ENCODE data around the gene TBRG1.

TBRG1 gene

GRCh38 chr11:124612045-124612444, 10.6 kb upstream of the TBRG1 start:
- Histone ChIP-seq H3K4me1 (ENCODE audit: control insufficient read depth in 2 of 2, insufficient read depth in 2 of 2, low read length in 2 of 2) (no peaks in the 10 kb centered on the region), H3K36me3 (ENCODE audit: control insufficient read depth in 2 of 2, insufficient read depth in 2 of 2, low read length in 2 of 2) (no peaks in the 10 kb centered on the region), H3K9ac (ENCODE audit: low read depth in 1 of 2, low read length in 2 of 2) (no peak overlapping the region), H3K9me3 (ENCODE audit: control insufficient read depth in 2 of 2, low read length in 2 of 2) (no peaks in the 10 kb centered on the region), H3K4me3 (ENCODE audit: low read length in 2 of 2) (no peak overlapping the region), H3K27ac (ENCODE audit: low read depth in 2 of 2, low read length in 2 of 2) (no peak overlapping the region), H3K27me3 (ENCODE audit: control insufficient read depth in 2 of 2, insufficient read depth in 2 of 2, low read length in 2 of 2) (no peaks in the 10 kb centered on the region)

- Histone ChIP-seq H3K27me3 (ENCODE audit: control insufficient read depth in 2 of 2, insufficient read depth in 2 of 2, low read length in 2 of 2) (no peaks in the 10 kb centered on the region), H3K9ac (ENCODE audit: low read depth in 1 of 2, low read length in 2 of 2) (no peak overlapping the region), H3K9me3 (ENCODE audit: control insufficient read depth in 2 of 2, low read length in 2 of 2) (no peaks in the 10 kb centered on the region), H3K27ac (ENCODE audit: low read depth in 2 of 2, low read length in 2 of 2) (no peak overlapping the region), H3K4me1 (ENCODE audit: control insufficient read depth in 2 of 2, insufficient read depth in 2 of 2, low read length in 2 of 2) (no peaks in the 10 kb centered on the region), H3K36me3 (ENCODE audit: control insufficient read depth in 2 of 2, insufficient read depth in 2 of 2, low read length in 2 of 2) (no peaks in the 10 kb centered on the region), H3K4me3 (ENCODE audit: low read length in 2 of 2) (no peak overlapping the region)
These were observed 10.0 kb upstream of the TBRG1 start for GRCh38 chr11:124612567-124613246.

- no peaks in the 10 kb centered on the region for H3K36me3 ChIP-seq (ENCODE audit: control insufficient read depth in 2 of 2, insufficient read depth in 2 of 2, low read length in 2 of 2)
- H3K9me3 ChIP-seq (ENCODE audit: control insufficient read depth in 2 of 2, low read length in 2 of 2) = no peaks in the 10 kb centered on the region
These were observed 3.8 kb upstream of the TBRG1 start for GRCh38 chr11:124618863-124619262.

GRCh38 chr11:124623861-124624525, 1.3 kb downstream of the TBRG1 start:
- H3K27ac ChIP-seq (ENCODE audit: low read depth in 2 of 2, low read length in 2 of 2) = no peak overlapping the region

More at GRCh38 chr11:124618863-124619262, 3.8 kb upstream of the TBRG1 start:
- no peak overlapping the region for H3K27ac ChIP-seq (ENCODE audit: low read depth in 2 of 2, low read length in 2 of 2)
- H3K27me3 ChIP-seq (ENCODE audit: control insufficient read depth in 2 of 2, insufficient read depth in 2 of 2, low read length in 2 of 2) = no peaks in the 10 kb centered on the region
- peaks cover 4 to 8% of the 10 kb centered on the region in 2 donors for H3K4me1 ChIP-seq (ENCODE audit: control insufficient read depth in 2 of 2, insufficient read depth in 2 of 2, low read length in 2 of 2)
- no peak overlapping the region for H3K4me3 ChIP-seq (ENCODE audit: low read length in 2 of 2)
- H3K9ac ChIP-seq (ENCODE audit: low read depth in 1 of 2, low read length in 2 of 2) = no peak overlapping the region

GRCh38 chr11:124625504-124626168, 3.0 kb downstream of the TBRG1 start:
- Histone ChIP-seq H3K9me3 (ENCODE audit: control insufficient read depth in 2 of 2, low read length in 2 of 2) (no peaks in the 10 kb centered on the region), H3K36me3 (ENCODE audit: control insufficient read depth in 2 of 2, insufficient read depth in 2 of 2, low read length in 2 of 2) (peaks cover 37 to 39% of the 10 kb centered on the region in 2 donors), H3K4me3 (ENCODE audit: low read length in 2 of 2) (no peak overlapping the region), H3K27ac (ENCODE audit: low read depth in 2 of 2, low read length in 2 of 2) (no peak overlapping the region), H3K4me1 (ENCODE audit: control insufficient read depth in 2 of 2, insufficient read depth in 2 of 2, low read length in 2 of 2) (peaks cover 7 to 11% of the 10 kb centered on the region in 2 donors), H3K9ac (ENCODE audit: low read depth in 1 of 2, low read length in 2 of 2) (no peak overlapping the region), H3K27me3 (ENCODE audit: control insufficient read depth in 2 of 2, insufficient read depth in 2 of 2, low read length in 2 of 2) (no peaks in the 10 kb centered on the region)

More at GRCh38 chr11:124623861-124624525, 1.3 kb downstream of the TBRG1 start:
- Histone ChIP-seq H3K27me3 (ENCODE audit: control insufficient read depth in 2 of 2, insufficient read depth in 2 of 2, low read length in 2 of 2) (no peaks in the 10 kb centered on the region), H3K9ac (ENCODE audit: low read depth in 1 of 2, low read length in 2 of 2) (peak overlapping the region; percentile 91 to 94), H3K9me3 (ENCODE audit: control insufficient read depth in 2 of 2, low read length in 2 of 2) (no peaks in the 10 kb centered on the region), H3K4me3 (ENCODE audit: low read length in 2 of 2) (peak overlapping the region; percentile 93 to 97), H3K36me3 (ENCODE audit: control insufficient read depth in 2 of 2, insufficient read depth in 2 of 2, low read length in 2 of 2) (peaks cover 29 to 33% of the 10 kb centered on the region in 2 donors), H3K4me1 (ENCODE audit: control insufficient read depth in 2 of 2, insufficient read depth in 2 of 2, low read length in 2 of 2) (peaks cover 7 to 11% of the 10 kb centered on the region in 2 donors)

- no peaks in the 10 kb centered on the region for H3K9me3 ChIP-seq (ENCODE audit: control insufficient read depth in 2 of 2, low read length in 2 of 2)
- H3K4me1 ChIP-seq (ENCODE audit: control insufficient read depth in 2 of 2, insufficient read depth in 2 of 2, low read length in 2 of 2) = peaks cover 7 to 8% of the 10 kb centered on the region in 2 donors
- no peaks in the 10 kb centered on the region for H3K27me3 ChIP-seq (ENCODE audit: control insufficient read depth in 2 of 2, insufficient read depth in 2 of 2, low read length in 2 of 2)
- H3K4me3 ChIP-seq (ENCODE audit: low read length in 2 of 2) = no peak overlapping the region
- H3K9ac ChIP-seq (ENCODE audit: low read depth in 1 of 2, low read length in 2 of 2) = no peak overlapping the region
- peaks cover 52 to 56% of the 10 kb centered on the region in 2 donors for H3K36me3 ChIP-seq (ENCODE audit: control insufficient read depth in 2 of 2, insufficient read depth in 2 of 2, low read length in 2 of 2)
- H3K27ac ChIP-seq (ENCODE audit: low read depth in 2 of 2, low read length in 2 of 2) = no peak overlapping the region
These were observed 4.9 kb downstream of the TBRG1 start for GRCh38 chr11:124627546-124627945.

GRCh38 chr11:124629961-124630360, 7.3 kb downstream of the TBRG1 start:
- Histone ChIP-seq H3K27me3 (ENCODE audit: control insufficient read depth in 2 of 2, insufficient read depth in 2 of 2, low read length in 2 of 2) (no peaks in the 10 kb centered on the region), H3K27ac (ENCODE audit: low read depth in 2 of 2, low read length in 2 of 2) (no peak overlapping the region), H3K4me3 (ENCODE audit: low read length in 2 of 2) (no peak overlapping the region), H3K36me3 (ENCODE audit: control insufficient read depth in 2 of 2, insufficient read depth in 2 of 2, low read length in 2 of 2) (peaks cover 63 to 72% of the 10 kb centered on the region in 2 donors), H3K9me3 (ENCODE audit: control insufficient read depth in 2 of 2, low read length in 2 of 2) (no peaks in the 10 kb centered on the region), H3K9ac (ENCODE audit: low read depth in 1 of 2, low read length in 2 of 2) (no peak overlapping the region), H3K4me1 (ENCODE audit: control insufficient read depth in 2 of 2, insufficient read depth in 2 of 2, low read length in 2 of 2) (no peaks in the 10 kb centered on the region)

- Histone ChIP-seq H3K9me3 (ENCODE audit: control insufficient read depth in 2 of 2, low read length in 2 of 2) (no peaks in the 10 kb centered on the region), H3K27ac (ENCODE audit: low read depth in 2 of 2, low read length in 2 of 2) (no peak overlapping the region), H3K4me3 (ENCODE audit: low read length in 2 of 2) (no peak overlapping the region), H3K27me3 (ENCODE audit: control insufficient read depth in 2 of 2, insufficient read depth in 2 of 2, low read length in 2 of 2) (no peaks in the 10 kb centered on the region), H3K36me3 (ENCODE audit: control insufficient read depth in 2 of 2, insufficient read depth in 2 of 2, low read length in 2 of 2) (peaks cover 62 to 72% of the 10 kb centered on the region in 2 donors), H3K4me1 (ENCODE audit: control insufficient read depth in 2 of 2, insufficient read depth in 2 of 2, low read length in 2 of 2) (no peaks in the 10 kb centered on the region), H3K9ac (ENCODE audit: low read depth in 1 of 2, low read length in 2 of 2) (no peak overlapping the region)
These were observed 10.7 kb downstream of the TBRG1 start for GRCh38 chr11:124633355-124633754.

- no peaks in the 10 kb centered on the region for H3K9me3 ChIP-seq (ENCODE audit: control insufficient read depth in 2 of 2, low read length in 2 of 2)
- H3K27ac ChIP-seq (ENCODE audit: low read depth in 2 of 2, low read length in 2 of 2) = no peak overlapping the region
- no peaks in the 10 kb centered on the region for H3K27me3 ChIP-seq (ENCODE audit: control insufficient read depth in 2 of 2, insufficient read depth in 2 of 2, low read length in 2 of 2)
- H3K4me3 ChIP-seq (ENCODE audit: low read length in 2 of 2) = no peak overlapping the region
- peaks cover 67 to 74% of the 10 kb centered on the region in 2 donors for H3K36me3 ChIP-seq (ENCODE audit: control insufficient read depth in 2 of 2, insufficient read depth in 2 of 2, low read length in 2 of 2)
- H3K9ac ChIP-seq (ENCODE audit: low read depth in 1 of 2, low read length in 2 of 2) = no peak overlapping the region
- H3K4me1 ChIP-seq (ENCODE audit: control insufficient read depth in 2 of 2, insufficient read depth in 2 of 2, low read length in 2 of 2) = no peaks in the 10 kb centered on the region
These were observed 13.3 kb downstream of the TBRG1 start for GRCh38 chr11:124635932-124636331.

GRCh38 chr11:124638500-124638899, 15.8 kb downstream of the TBRG1 start:
- no peak overlapping the region for H3K4me3 ChIP-seq (ENCODE audit: low read length in 2 of 2)
- peaks cover 54 to 60% of the 10 kb centered on the region in 2 donors for H3K36me3 ChIP-seq (ENCODE audit: control insufficient read depth in 2 of 2, insufficient read depth in 2 of 2, low read length in 2 of 2)
- no peaks in the 10 kb centered on the region for H3K4me1 ChIP-seq (ENCODE audit: control insufficient read depth in 2 of 2, insufficient read depth in 2 of 2, low read length in 2 of 2)
- no peak overlapping the region for H3K27ac ChIP-seq (ENCODE audit: low read depth in 2 of 2, low read length in 2 of 2)
- no peaks in the 10 kb centered on the region for H3K9me3 ChIP-seq (ENCODE audit: control insufficient read depth in 2 of 2, low read length in 2 of 2)
- no peak overlapping the region for H3K9ac ChIP-seq (ENCODE audit: low read depth in 1 of 2, low read length in 2 of 2)
- no peaks in the 10 kb centered on the region for H3K27me3 ChIP-seq (ENCODE audit: control insufficient read depth in 2 of 2, insufficient read depth in 2 of 2, low read length in 2 of 2)

Measured in mucosa of rectum (tissue), 2 donors.